GM19324 (cell line): ENCODE results near the gene SNX32.
"Not testable (repeated sequence)": the region's sequence is repeated elsewhere in the genome, so short reads cannot be mapped to it uniquely, and the experiment has no call there.

Experiments
- ATAC-seq: cut with Tn5 transposase; IDR thresholded peaks from one replicate; pipeline ENCODE4 v1.9.1; 2021; ENCODE audit warnings: mild to moderate bottlenecking, moderate library complexity; ENCODE audit not compliant: unreplicated experiment, low FRiP score

SNX32 gene

DNA sequence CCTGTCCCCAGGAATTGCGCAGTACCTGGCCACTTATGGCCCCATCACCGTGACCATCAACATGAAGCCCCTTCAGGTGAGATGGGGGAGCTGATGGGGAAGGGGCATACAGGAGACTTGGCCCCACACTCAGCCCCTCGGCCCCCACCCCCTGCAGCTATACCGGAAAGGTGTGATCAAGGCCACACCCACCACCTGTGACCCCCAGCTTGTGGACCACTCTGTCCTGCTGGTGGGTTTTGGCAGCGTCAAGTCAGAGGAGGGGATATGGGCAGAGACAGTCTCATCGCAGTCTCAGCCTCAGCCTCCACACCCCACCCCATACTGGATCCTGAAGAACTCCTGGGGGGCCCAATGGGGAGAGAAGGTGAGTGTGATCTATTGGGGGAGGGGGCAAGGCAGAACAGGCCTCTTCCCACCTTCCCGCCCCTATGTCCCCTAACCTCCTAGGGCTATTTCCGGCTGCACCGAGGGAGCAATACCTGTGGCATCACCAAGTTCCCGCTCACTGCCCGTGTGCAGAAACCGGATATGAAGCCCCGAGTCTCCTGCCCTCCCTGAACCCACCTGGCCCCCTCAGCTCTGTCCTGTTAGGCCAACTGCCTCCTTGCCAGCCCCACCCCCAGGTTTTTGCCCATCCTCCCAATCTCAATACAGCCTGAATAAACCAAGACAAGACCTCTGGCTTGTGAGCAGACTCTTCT lies 49.4 kb downstream of the SNX32 start:
- no peak for ATAC-seq

DNA sequence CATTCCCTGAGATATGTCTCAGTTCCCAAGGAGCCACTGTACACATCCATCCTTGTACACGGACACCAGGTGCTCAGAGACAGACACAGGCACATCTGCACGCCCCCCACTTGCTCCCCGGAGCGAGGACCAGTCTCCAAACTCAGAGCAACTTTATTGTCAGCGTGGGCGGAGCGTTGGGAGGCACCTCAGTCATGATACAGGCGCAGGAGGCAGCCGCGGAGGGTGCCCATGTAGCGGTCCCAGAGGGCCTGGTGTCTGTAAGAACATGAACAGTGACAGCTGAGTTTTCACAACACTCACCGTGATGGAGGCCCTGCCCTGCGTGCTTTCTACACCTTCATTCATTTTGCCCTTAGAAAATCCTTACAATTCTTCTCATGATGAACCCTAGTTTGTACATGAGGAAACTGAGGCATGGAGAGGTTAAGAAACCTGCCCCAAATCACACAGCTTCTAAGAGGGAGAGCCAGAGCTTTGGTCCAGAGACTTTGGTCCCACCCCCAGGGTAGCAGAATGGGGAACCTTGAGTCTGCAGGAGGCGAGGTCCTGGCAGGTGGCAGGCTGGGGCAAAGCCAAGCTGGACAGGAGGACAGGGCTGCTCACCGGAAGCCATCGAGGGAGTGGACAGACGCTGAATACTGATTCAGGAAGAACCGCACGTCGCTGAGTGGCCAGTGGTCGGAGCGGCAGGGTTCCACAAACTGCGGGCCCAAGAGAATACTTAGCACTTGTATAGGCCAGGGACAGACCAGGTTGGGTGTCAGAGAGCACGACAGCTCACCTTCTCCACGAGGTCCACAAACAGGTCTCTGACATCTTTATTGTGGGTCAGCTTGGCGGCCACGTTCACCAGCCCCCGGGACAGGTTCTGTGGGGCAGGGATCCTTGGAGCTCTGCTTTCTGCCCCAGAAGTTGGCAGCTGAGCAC lies 50.3 kb downstream of the SNX32 start:
- ATAC-seq: no peak

- ATAC-seq: no peak
Measured at GRCh38 chr11:65884716-65885092, 50.9 kb downstream of the SNX32 start.

DNA sequence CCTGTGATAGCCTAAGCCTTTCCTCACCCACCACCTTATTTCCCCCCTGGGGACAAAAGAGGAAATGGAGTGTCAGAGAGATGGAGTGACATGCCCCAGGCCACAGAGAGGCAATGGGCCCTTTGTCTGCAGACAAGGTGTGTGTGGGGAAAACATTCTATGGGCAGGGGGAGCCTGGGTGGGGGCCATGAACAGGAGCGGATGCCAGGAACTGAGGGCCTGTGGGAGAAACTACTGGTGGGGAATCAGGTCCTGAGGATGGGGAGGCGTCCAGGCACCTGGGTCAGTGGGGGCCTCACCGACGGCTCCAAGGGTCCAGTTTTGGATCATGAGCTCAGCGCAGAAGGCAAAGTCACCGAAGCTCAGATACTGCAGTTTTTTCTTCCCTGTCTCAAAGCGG lies 51.5 kb downstream of the SNX32 start:
- no peak for ATAC-seq

DNA sequence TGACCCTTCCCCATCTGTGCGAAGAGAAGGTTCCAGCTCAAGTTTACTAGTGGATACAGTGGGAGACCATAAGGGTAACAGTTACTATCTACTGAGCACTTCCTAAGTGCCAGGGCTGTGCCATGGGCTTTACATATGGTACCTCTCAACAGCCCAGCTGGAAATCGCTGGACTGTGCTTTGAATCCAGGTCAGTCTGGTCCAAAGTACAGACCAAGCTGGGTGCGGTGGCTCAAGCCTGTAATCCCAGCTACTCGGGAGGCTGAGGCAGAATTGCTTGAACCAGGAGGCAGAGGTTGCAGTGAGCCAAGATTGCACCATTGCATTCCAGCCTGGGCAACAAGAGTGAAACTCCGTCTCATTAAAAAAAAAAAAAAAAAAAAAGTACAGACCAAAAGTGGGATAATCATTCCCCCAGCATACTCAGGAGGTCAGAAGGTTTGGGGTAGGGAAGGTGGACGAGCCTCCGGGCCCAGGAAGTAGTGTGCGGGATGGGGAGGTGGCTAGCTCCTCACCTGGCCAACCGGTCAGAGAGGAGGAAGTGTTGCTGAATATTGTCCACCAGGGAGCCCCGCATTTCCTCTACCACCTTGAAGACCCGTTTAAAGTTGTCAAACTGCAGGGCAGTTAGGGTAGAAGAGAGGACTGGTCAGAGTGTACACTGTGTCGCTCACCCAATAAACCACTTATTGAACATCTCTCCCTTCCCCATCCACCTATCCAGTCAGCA lies 52.2 kb downstream of the SNX32 start:
- ATAC-seq: no peak

DNA sequence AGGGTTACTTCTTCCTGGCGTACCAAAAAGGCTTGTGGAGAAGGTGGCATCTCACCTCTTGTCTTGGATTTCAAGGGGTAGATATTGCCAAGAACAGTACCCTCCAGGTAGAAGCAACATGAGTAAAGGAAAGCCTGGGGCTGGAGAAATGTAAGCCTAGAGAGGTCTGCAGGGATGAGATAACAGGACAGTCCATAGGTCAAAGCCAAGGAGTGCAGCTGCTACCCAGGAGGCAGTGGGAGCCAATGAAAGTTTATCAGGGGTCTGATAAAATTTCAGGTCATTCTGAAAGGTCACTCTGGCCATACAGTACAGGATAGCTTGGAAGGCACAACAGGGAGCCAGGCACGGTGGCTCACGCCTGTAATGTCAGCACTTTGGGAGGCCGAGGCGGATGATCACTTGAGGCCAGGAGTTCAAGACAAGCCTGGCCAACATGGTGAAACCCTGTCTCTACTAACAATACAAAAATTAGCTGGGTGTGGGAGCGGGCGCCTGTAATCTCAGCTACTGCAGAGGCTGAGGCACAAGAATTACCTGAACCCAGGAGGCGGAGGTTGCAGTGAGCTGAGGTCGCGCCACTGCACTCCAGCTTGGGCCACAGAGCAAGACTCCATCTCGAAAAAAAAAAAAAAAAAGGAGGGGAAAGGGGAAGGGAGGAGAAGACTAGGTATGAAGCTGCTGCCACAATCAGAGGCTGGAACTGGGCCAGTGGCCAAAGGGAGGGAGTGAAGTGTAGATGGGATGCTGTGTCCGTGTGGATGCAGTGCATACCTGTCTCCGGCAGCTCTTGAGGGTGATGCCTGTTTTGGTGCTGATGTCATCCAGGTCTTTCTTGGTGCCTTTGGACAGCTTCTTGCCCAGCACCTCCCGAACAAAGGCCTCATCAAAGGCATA lies 53.3 kb downstream of the SNX32 start:
- ATAC-seq: no peak

DNA sequence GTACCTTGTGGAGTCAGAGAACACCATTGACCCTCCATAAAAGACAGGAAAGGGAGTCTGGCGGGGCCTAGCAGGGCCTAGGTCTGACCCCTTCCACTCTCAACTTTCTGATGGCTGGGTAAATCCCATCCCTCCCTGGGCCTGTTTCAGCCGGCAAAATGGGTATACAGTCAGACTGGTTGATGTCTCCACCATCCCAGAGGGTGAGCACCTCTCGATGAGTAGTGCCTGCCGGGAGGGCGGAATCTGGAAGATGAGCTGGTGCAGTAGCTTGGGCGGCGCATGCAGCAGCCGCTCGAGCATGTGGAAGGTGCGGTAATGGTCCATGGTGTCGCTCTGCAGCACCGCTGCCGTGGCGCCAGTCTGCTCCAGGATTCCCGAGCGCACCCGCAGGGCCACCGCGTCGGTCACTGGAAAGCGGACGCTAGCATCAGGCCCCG lies 54.0 kb downstream of the SNX32 start:
- ATAC-seq: no peak

DNA sequence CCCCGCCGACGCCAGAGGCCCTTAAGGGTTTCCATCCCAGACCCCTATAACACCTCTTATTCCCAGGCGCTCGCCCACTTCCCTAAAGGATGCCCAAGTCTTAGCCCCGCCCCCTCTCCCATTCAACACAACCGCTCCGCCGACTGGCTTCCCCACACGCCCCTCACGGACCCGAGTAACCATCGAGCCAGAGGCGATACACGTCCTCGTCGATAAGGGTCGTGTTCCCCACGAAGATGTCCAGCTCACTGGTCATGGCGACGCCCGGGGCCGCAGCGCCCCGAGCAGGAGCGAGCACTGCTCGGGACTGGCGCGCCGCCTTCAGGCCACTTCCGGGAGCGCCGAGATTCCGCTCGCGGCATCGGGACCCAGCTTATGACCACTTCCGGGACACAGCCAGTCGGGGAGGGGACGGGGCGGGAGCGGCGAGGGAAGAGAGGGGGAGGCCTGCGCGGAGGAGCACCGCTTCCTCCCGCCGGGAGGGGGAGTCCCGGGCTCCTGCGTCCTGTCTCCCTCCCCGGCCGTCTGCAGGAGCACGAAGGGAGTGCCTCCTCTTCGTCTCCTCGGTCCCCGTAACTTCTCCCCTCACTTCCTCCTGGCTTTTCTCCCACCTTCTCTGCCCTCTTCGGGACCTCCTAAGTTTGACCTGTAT lies 54.5 kb downstream of the SNX32 start, which contains the start of gene FIBP:
Gene FIBP, minus strand, starts transcription at position 309 of the 652 bp plus-strand sequence. Its CDS starts 53 bp downstream, at position 256.
- ATAC-seq: peak; percentile 53

DNA sequence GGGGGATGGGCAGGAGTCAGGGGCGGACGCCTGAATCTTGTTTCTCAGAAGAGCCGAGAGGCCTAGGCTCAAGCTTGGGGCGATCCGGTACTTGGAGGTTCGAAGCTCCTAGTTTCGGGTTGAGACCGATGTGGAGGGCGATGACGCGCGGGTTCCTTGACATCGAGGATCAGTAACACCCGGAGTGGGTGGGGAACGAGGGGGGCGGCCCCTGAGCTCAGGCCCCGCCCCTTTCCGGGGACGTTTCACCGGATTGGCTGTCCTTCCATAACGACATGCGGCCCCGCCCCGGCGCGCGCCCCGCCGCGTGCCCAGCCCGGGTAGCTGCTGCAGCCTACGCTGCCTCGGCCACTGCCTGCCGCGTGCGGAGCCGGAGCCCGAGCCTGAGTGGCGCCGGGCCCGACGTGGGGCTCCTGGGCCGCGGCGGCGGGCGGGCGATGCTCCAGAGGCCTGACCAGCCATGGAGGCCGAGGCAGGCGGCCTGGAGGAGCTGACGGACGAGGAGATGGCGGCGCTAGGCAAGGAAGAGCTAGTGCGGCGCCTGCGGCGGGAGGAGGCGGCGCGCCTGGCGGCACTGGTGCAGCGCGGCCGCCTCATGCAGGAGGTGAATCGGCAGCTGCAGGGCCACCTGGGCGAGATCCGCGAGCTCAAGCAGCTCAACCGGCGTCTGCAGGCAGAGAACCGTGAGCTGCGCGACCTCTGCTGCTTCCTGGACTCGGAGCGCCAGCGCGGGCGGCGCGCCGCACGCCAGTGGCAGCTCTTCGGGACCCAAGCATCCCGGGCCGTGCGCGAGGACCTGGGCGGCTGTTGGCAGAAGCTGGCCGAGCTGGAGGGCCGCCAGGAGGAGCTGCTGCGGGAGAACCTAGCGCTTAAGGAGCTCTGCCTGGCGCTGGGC lies 56.8 kb downstream of the SNX32 start, which contains the start of gene CCDC85B:
Gene CCDC85B, plus strand, starts transcription at position 350 of the 895 bp plus-strand sequence. Its CDS starts 111 bp downstream, at position 461.
- ATAC-seq: peak; percentile 67

DNA sequence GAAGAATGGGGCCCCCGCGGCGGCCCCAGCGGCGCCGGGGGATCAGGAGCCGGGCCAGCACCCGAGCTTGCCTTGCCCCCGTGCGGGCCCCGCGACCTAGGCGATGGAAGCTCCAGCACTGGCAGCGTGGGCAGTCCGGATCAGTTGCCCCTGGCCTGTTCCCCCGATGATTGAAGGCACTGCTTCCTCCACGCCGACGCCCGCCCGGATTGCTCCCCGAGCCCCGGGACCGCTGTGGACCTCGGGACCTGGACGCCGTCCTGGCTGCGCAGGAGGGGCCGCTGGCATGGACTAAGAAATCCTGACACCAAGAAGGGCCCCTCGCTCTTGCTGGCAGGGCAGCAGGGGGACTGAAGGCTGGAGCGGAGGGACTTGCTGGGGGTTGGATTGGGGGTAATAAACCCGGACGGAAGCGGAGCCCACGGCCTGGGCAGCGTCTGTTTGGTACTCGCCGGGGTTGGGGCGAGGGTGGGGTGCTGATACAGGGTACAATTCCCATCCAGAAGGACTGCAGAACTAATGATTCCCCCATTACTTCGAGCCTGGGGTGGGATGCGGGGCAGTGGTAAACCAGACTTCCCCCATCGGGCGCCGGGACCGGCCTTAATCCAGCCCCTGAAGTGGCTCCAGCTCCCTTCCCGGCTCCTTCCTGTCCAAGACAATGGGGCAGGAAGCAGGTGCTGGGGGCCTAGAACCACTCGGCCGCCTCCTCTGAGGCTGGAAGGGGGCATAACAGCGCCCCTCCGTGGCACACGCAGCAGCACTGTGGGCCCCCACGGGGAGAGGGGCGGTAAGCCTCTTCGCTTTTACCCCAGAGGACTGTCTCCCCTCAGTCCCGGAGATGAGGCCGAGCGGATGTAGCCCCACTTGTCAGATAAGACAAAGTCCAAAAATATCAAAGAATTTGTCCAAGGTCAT lies 57.7 kb downstream of the SNX32 start:
- no peak for ATAC-seq

- ATAC-seq: not testable (repeated sequence)
Measured at GRCh38 chr11:65892137-65892540, 58.4 kb downstream of the SNX32 start.

DNA sequence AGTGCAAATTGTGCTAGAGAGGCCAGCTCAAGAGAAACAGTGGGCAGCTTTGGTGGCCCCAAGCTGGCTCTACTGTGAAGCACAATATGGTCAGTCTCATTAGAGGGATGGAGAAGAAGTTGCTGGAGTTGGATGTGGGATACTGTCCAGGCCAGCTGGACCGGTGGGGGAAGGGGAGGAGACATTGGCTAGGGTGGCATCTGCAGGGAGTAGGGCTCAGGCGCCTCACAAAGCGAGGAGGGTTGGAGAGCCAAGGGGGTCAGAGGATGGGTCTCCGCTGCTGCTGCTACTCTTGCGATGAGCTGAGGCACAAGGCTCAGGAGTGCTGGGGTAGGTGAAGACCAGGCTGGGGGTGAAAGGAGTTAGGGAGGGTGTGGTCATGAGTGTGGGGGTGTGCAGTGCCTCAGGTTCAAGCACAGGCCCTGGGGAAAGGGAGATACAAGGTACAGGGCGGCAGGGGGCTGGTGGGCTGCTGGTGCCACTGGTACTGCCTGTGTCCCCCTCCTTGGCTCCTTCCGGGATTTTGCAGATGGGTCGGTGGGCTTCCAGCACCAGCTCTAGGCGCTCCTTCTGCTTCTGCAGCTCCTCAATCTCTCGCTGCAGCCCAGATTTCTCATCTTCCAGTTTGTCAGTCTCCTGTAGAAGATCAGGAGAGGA lies 59.0 kb downstream of the SNX32 start:
- ATAC-seq: no peak

DNA sequence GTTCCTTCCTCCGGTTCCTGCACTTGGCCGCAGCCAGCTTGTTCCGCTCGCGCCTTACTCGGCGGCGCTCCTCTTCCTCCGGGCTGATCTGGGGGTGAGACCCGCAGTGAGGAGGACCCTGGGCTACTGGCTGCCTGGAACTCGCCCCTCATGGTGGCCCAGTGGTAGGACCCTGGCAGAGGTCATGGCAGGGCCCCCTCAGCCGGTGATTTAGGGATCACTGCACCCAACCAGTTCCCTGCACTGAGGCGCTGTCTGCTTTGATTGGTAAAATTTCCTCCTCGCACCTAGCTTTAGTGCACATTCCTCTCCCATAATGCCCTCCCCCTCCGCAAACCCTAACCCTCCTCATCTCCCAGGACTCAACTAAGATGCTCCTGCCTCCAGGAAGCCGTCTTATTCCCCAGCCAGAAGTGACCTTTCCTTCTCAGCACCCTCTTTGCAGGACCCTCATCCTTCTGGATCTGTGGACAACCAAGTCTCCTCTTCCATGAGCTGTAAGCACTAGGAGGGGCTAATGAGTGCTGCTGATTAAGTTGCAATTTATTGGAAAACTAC lies 60.4 kb downstream of the SNX32 start:
- no peak for ATAC-seq

- ATAC-seq: no peak
Measured at GRCh38 chr11:65895482-65895981, 61.8 kb downstream of the SNX32 start.

DNA sequence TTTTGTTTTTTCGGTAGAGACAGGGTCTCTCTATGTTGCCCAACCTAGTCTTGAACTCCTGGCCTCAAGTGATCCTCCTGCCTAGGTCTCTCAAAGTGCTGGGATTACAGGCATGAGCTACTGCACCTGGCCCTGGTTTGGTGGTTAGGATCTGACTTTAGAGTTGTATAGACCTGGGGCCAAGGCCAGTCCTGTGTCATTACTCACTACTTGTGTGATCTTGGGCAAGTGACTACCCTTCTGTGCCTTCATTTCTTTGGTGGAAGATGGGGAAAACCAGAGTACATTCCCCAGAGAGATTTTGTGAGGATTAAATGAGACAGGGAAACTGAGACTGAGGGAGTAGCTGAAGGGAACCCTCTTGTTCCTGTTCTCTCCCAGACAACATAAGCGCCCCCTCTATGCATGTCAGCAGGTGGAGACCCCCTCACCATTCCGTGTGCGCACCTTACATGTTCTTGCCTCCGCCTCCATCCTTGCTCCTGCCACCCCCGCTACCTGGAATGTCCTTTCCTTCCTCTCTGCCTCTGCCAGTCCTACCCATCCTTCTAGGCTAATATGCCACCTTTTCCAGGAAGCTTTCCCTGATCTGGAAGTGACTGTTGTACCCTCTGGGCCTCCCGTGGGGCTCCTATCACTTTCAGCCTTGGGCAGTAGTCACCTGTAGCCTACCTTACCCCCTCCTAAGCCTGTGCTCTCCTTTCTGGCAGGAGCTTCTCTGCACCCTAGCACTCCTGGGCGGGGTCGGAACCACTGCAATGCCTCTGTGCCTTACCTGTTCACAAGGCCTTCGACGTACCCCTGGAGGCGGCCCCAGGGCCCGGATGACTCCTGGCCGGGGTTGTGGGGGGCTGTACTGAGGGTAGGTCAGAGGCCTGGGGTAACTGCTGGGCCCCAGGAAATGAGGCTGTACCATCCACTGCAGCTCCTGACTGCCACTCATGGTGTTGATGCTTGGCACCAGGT lies 62.6 kb downstream of the SNX32 start:
- no peak for ATAC-seq
